Fibroblast of villous mesenchyme (primary cell): ENCODE results near the gene TNFAIP3. TPM values are rescaled to one million over a fixed set of nuclear protein-coding genes. Genes with fewer than 3 reads are reported as not detected.

Source experiments
- DNase-seq: peaks from one replicate; pipeline ENCODE4 v3.0.0-alpha.2; 2010; ENCODE audit warnings: low read depth
- H3K4me3 ChIP-seq: 2 replicates; pipeline ENCODE4 v1.5.1; 2011; ENCODE audit warnings: low read depth, mild to moderate bottlenecking, low read length
- total RNA-seq: library from RNA; depleted of rRNA; stranded (reverse); fragments of >200 nt; gene quantifications from 2 replicates; pipeline ENCODE4 v1.2.3, GENCODE V29; 2012
- TF ChIP-seq, protein P1 (sequence below): IDR thresholded peaks from 2 replicates; pipeline ENCODE4 v1.5.1; 2012; ENCODE audit warnings: low read depth, mild to moderate bottlenecking, low read length; ENCODE audit not compliant: insufficient read depth

TNFAIP3 gene
- total RNA-seq, 1 donor, result 3.9 TPM

DNA sequence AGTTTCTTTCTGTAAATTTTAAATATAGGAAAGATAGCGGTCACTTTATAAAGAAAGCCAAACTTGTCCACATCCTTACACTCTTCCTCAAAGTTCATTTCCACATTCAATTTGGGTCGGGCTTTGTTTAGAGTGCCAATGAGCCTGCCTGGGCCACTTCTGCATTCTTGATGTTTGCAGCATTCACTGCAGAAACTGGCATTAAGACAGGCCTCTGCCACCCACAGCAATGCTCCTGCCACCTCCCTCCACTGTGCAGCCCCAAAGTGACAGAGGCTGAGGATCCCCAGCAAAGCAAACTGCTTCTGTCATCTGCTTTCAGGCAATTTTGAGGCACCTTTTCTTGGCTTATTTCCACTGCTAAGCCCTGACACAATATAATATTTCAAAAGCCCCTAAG is 61.2 kb downstream of the TNFAIP3 start:
- no peak overlapping the region for H3K4me3 ChIP-seq
- TF ChIP-seq, protein P1, sequence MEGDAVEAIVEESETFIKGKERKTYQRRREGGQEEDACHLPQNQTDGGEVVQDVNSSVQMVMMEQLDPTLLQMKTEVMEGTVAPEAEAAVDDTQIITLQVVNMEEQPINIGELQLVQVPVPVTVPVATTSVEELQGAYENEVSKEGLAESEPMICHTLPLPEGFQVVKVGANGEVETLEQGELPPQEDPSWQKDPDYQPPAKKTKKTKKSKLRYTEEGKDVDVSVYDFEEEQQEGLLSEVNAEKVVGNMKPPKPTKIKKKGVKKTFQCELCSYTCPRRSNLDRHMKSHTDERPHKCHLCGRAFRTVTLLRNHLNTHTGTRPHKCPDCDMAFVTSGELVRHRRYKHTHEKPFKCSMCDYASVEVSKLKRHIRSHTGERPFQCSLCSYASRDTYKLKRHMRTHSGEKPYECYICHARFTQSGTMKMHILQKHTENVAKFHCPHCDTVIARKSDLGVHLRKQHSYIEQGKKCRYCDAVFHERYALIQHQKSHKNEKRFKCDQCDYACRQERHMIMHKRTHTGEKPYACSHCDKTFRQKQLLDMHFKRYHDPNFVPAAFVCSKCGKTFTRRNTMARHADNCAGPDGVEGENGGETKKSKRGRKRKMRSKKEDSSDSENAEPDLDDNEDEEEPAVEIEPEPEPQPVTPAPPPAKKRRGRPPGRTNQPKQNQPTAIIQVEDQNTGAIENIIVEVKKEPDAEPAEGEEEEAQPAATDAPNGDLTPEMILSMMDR, result no peak
- DNase-seq, result no peak

DNA sequence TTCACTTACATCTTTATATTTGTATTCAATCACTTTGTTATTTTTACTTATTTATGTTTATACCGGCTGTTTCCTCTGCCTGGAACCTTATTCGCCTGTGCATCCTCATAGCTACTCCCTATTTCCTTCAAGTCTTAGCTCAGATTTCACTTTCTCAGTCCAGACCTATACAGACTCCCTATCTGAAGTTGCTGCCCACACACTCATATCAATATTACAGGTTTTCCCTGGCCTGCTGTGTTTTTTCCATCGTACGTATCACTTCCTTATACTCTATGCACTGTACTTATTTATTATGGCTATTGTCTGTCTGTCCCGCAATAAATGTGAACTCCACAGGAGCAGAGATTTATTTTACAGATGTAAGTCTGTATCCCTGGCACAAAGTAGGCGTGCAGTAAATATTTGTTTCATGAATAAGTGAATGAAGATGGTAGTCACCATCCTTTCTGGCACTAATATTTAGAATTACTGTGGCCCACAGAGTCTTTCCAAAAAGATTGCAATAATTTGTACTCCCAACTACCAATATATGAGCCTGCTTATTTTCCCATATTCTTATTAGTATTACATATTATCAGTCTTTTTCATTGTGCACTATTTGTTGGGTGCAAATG is 64.9 kb downstream of the TNFAIP3 start:
- H3K4me3 ChIP-seq, result no peak overlapping the region
- TF ChIP-seq, protein P1, result no peak

More for the DNA sequence above, 64.9 kb downstream of the TNFAIP3 start:
- DNase-seq, result no peak

Other genes with a start within 250 kb of the TNFAIP3 start
- gene PERP, start 240.2 kb downstream of the TNFAIP3 start, total RNA-seq, result 11.0 and 11.2 TPM in 2 replicates